GM06990 (cell line): ENCODE data around the gene HYOU1.

Source experiments
- DNase-seq: peaks from one replicate; pipeline ENCODE4 v3.0.0-alpha.2; 2011; ENCODE audit not compliant: insufficient read length; ENCODE audit errors: extremely low read depth
- H3K27me3 ChIP-seq: replicated peaks from 2 replicates; pipeline ENCODE4 v1.6.0; 2011; ENCODE audit warnings: low read length; ENCODE audit not compliant: control insufficient read depth, insufficient read depth
- H3K36me3 ChIP-seq: 2 replicates; pipeline ENCODE4 v1.5.1; 2011; ENCODE audit warnings: low read length; ENCODE audit not compliant: control insufficient read depth, insufficient read depth
- H3K4me3 ChIP-seq: replicated peaks from 2 replicates; pipeline ENCODE4 v1.5.1; 2011; ENCODE audit warnings: low read depth, mild to moderate bottlenecking, control low read depth, low read length
- TF ChIP-seq, protein P1 (sequence below): IDR thresholded peaks from 2 replicates; pipeline ENCODE4 v1.5.1; 2011; ENCODE audit warnings: low read length, control low read depth, mild to moderate bottlenecking, inconsistent platforms; ENCODE audit not compliant: insufficient read depth, poor library complexity, severe bottlenecking

The HYOU1 gene

DNA sequence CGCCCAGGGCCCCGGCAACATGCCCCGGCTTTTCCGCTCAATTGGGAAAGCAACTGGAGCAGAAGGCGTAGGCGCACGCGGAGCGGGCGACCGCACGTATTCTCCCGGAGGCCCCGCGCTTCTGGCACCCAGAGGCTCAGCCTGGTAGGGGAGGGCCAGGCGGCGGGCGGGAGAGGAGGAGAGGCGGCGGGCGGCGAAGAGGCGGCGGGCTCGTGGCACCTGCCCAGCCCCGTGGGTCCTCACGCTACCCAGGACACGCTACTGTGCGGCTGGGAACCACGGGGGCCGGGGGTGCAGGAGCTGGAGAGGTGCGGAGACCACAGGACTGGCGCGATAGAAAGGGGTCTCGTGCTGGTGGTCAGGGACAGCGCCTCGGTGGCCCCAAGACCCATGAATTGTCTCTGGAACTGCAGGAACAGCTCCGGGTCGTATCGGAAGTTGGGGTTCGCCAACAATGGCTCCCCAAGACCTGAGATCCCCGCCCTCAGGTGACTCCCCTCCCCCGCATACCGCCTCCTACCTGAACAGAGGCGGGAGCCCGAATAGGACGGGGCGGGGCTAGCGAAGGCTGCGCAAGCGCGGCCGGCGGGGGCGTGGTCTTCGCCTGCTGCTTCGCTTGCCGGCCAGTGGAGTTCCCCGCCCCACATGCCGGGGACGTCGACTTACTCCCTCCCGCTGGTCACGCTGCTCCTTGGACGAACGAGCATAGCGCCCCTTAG, 26.5 kb downstream of the HYOU1 start, which contains the start of gene SLC37A4:
SLC37A4 (minus strand) TSS at position 549 of the 719 bp plus-strand sequence.
- peaks cover 6% of the 10 kb centered on the region for H3K36me3 ChIP-seq
- peak; percentile 99 for DNase-seq
- TF ChIP-seq, protein P1, sequence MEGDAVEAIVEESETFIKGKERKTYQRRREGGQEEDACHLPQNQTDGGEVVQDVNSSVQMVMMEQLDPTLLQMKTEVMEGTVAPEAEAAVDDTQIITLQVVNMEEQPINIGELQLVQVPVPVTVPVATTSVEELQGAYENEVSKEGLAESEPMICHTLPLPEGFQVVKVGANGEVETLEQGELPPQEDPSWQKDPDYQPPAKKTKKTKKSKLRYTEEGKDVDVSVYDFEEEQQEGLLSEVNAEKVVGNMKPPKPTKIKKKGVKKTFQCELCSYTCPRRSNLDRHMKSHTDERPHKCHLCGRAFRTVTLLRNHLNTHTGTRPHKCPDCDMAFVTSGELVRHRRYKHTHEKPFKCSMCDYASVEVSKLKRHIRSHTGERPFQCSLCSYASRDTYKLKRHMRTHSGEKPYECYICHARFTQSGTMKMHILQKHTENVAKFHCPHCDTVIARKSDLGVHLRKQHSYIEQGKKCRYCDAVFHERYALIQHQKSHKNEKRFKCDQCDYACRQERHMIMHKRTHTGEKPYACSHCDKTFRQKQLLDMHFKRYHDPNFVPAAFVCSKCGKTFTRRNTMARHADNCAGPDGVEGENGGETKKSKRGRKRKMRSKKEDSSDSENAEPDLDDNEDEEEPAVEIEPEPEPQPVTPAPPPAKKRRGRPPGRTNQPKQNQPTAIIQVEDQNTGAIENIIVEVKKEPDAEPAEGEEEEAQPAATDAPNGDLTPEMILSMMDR, result peak; percentile 93
- H3K27me3 ChIP-seq, result no peaks in the 10 kb centered on the region
- peak within 1 kb of the TSS; percentile 94 for H3K4me3 ChIP-seq

DNA sequence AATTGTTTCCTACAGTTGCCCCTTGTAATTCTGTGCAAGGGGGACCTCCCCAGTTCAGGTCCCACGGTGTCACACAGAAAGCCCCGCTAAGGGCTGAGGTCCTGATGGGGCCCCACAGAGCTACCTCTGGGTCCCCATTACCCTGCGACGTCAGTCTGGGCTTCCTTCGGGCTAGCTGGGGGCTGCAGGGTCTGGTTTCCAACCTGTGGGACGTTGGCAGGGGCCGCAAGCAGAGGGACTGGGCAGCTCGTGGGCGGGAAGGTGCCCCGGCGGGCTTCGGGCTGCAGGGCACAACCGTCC, 27.0 kb downstream of the HYOU1 start:
- H3K36me3 ChIP-seq, result peaks cover 11% of the 10 kb centered on the region
- peak overlapping the region; percentile 94 for H3K4me3 ChIP-seq
- DNase-seq, result no peak
- no peaks in the 10 kb centered on the region for H3K27me3 ChIP-seq
- TF ChIP-seq, protein P1, result no peak

DNA sequence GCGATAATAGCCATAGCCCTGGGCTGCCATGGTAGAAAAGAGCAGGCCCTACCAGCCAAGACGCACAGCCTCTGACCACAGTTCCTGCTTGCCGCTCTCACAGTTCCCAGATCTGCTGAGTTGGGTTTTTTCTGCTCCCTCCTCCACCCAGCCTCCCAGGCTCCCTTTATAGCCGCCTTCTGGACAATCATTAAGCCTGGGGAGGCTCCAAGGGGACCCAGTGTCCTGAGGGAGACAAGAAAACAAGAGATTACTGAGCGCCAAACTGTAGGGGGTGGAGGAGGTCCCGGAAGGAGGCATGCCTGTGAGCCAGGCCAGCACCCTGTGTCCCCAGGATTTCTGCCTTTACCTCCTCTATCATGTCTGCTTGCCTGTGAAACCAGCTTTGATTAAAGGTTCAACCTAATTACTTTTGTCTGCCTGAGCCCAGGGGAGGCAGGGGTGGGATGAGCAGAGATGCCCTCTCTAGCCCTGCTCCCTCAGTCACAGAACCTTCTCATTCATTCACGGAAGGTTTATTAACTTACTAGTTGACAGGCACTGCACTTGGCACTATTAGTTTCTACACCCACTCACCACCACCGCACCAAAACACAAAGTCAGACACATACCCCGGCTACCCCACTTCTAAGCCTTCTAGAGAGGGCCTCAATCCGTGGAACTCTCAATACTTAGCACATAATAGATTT, 27.5 kb downstream of the HYOU1 start:
- H3K4me3 ChIP-seq, result peak overlapping the region; percentile 94
- peaks cover 13% of the 10 kb centered on the region for H3K36me3 ChIP-seq
- no peak for DNase-seq
- no peaks in the 10 kb centered on the region for H3K27me3 ChIP-seq
- TF ChIP-seq, protein P1, result no peak

DNA sequence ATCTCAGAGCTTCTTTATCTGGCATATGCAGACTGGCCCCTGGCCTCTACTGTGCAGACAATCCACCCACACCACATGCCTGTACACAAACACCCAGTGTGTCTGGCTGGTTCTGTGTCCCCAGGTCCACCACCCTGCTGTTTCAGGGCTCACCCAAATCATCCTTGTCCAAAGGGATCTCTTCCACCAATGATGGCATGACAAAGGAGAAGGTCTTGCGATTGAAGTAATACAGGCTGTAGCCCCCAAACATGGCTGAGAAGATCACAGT, 28.0 kb downstream of the HYOU1 start:
- Histone ChIP-seq H3K4me3 (no peak overlapping the region), H3K36me3 (peaks cover 13% of the 10 kb centered on the region), H3K27me3 (no peaks in the 10 kb centered on the region)
- no peak for DNase-seq
- TF ChIP-seq, protein P1, result no peak

DNA sequence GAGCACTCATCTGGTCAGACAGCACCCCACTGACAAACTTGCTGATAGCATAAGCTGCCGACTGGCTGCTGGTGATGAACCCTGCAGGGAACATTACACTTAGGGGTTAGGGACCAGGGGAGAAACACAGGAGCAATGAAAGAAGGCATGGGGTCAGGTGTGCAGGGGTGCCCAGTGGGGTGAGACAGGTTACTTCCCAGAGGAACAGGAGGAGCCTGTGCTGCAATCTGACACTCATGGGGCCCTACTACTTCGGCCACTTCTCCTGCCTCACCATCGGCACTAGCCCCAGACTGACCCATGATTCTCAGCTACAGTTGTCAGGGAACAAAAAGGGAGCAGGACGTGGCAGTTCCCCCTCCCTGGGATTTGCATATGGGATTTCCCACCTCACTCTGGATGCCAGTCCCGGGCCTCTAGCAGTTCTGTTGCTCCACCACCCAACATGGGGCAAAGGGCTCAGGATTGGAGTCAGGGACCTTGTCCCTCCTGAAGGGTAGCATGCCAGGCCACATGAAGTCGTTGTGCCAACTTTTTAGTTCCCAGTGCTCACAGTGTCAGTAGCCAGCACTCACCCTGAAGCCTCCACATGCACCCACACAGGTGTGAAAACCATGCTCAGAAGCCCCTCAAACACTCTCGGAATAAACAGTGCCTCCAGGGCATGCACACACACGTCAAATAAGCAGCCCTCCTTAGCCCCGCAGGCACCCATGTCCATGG, 28.5 kb downstream of the HYOU1 start:
- DNase-seq, result no peak
- TF ChIP-seq, protein P1, result no peak
- Histone ChIP-seq H3K27me3 (no peaks in the 10 kb centered on the region), H3K4me3 (no peak overlapping the region), H3K36me3 (peaks cover 14% of the 10 kb centered on the region)
